Tibial artery (tissue), 4 donors: Measurements from ENCODE around the gene POMGNT1.

Experiments
- DNase-seq, 2 donors: peaks; one replicate each; pipeline ENCODE4 v3.0.0-alpha.2; 2019
- H3K27ac ChIP-seq, 2 donors: fragments of 200-600 bp; sonication (generic) in 1 of 2; 1 replicate in 1 of 2; 2 replicates in 1 of 2; pipeline ENCODE4 v1.5.1; 2018 to 2019; ENCODE audit warnings: mild to moderate bottlenecking in 1 of 2
- H3K27me3 ChIP-seq, 2 donors: fragments of 200-600 bp; sonication (generic) in 1 of 2; one replicate each; pipeline versions ENCODE4 v1.5.1 to v1.6.0; 2016 to 2019
- H3K36me3 ChIP-seq, 3 donors: fragments of 200-600 bp; sonication (generic) in 2 of 3; one replicate each; pipeline ENCODE4 v1.5.1; 2016 to 2019; ENCODE audit warnings: mild to moderate bottlenecking in 2 of 3
- H3K4me1 ChIP-seq, 4 donors: fragments of 200-600 bp; sonication (generic) in 2 of 4; 1 replicate in 3 of 4; 2 replicates in 1 of 4; pipeline ENCODE4 v1.5.1; 2016 to 2019
- H3K4me3 ChIP-seq, 2 donors: fragments of 200-600 bp; sonication (generic) in 1 of 2; 1 replicate in 1 of 2; 2 replicates in 1 of 2; pipeline ENCODE4 v1.5.1; 2018 to 2019; ENCODE audit warnings: mild to moderate bottlenecking in 2 of 2
- H3K9me3 ChIP-seq, 3 donors: fragments of 200-600 bp; sonication (generic) in 1 of 3; one replicate each; pipeline ENCODE4 v1.5.1; 2016 to 2019
- intact Hi-C: fragments of 100-400 bp; cut with DNase I; formaldehyde crosslinking; loops from one replicate; pipeline ENCODE4 v1.15.0; 2023; ENCODE audit warnings: low total_unique reads
- TF ChIP-seq, protein P1 (sequence below), 2 experiments: fragments of 200-600 bp in 1 of 2; fragments of 450-650 bp in 1 of 2; IDR thresholded peaks; one replicate each; pipeline ENCODE4 v1.5.1; 2017 to 2019; ENCODE audit warnings: antibody characterized with exemption in 2 of 2, mild to moderate bottlenecking in 1 of 2, moderate library complexity in 1 of 2

POMGNT1 gene

DNA sequence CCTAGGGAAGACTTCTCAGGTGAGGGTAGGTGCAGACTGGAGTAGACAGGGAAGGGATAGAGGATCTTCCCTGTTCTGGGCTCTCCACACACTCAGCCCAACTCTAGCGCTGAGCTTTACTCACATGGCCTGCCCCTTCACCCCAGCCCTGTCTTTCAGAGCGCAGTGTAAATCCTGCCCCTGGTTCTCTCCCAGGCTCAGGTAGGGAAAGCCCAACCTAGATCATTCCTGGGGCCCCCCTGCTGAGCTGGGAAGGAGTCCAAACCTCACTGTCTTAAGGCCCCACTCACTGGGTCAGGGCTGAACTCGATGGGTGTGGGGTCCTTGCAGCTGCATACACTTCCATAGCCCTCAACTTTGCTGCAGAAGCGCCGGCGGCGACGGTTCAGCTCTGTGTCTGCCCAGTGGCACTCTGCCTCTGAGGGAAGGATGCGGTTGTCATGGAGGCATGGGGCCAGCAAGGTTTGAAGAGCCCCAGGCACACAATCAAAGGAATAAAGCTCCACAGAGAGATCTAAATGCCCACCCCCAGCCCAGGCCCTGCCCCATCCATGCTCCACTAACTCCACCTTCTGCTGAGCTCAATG is 4.2 kb downstream of the POMGNT1 start:
- no peak overlapping the region for H3K27ac ChIP-seq
- no peaks in the 10 kb centered on the region for H3K9me3 ChIP-seq
- TF ChIP-seq, protein P1, sequence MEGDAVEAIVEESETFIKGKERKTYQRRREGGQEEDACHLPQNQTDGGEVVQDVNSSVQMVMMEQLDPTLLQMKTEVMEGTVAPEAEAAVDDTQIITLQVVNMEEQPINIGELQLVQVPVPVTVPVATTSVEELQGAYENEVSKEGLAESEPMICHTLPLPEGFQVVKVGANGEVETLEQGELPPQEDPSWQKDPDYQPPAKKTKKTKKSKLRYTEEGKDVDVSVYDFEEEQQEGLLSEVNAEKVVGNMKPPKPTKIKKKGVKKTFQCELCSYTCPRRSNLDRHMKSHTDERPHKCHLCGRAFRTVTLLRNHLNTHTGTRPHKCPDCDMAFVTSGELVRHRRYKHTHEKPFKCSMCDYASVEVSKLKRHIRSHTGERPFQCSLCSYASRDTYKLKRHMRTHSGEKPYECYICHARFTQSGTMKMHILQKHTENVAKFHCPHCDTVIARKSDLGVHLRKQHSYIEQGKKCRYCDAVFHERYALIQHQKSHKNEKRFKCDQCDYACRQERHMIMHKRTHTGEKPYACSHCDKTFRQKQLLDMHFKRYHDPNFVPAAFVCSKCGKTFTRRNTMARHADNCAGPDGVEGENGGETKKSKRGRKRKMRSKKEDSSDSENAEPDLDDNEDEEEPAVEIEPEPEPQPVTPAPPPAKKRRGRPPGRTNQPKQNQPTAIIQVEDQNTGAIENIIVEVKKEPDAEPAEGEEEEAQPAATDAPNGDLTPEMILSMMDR (IDR thresholded peaks at IDR 0.05), result no peak
- H3K4me3 ChIP-seq, result no peak overlapping the region
- DNase-seq, result no peak
- intact Hi-C loops, result no loop called here
- H3K36me3 ChIP-seq, result peaks cover 21 to 77% (median 51%) of the 10 kb centered on the region in 3 donors
- peaks cover 0 to 32% (median 23%) of the 10 kb centered on the region in 4 donors for H3K4me1 ChIP-seq
- no peaks in the 10 kb centered on the region for H3K27me3 ChIP-seq

DNA sequence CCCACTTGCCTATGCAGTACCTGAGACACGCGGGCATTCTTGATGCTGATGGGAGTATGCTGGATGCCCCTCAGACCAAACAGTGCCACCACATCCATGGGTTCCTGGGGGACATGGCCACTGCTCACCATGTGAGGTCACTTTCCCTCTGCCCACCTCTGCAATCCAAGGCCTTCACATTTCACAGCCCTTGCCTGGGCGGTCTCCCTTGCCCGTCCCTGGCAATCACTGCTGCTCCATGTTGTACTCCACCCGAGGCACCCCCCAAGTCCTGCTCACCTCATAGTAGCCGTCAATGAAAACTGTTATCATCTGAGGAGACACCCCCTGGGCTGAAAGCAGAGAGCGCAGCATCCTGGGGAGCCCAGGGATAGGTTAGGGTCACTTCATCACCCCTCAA is 4.9 kb downstream of the POMGNT1 start:
- intact Hi-C loops, result no loop called here
- Histone ChIP-seq H3K27me3 (no peaks in the 10 kb centered on the region), H3K36me3 (peaks cover 22 to 85% (median 51%) of the 10 kb centered on the region in 3 donors), H3K4me3 (no peak overlapping the region), H3K9me3 (no peaks in the 10 kb centered on the region), H3K4me1 (peaks cover 0 to 26% (median 18%) of the 10 kb centered on the region in 4 donors), H3K27ac (no peak overlapping the region)
- TF ChIP-seq, protein P1 (IDR thresholded peaks at IDR 0.05), result no peak
- no peak for DNase-seq

DNA sequence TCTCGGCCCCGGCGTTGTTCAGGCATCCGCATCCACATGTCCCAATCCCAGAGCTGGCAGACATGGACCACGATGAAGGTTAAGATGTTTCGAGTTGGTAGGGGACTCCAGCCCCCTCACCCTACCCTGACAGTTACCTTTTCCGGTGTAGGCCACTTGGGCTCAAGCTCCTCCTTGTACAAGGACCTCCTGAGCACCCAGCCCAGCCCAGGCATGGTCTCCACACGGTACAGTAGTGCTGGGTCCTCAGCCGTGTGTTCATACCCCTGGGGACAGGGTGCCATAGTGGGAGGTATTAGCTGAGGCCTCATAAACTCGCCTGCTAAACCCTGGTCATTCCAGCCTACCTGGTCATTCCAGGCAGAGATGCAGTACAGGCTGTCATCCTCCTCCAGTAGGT is 6.1 kb downstream of the POMGNT1 start:
- DNase-seq, result no peak
- TF ChIP-seq, protein P1 (IDR thresholded peaks at IDR 0.05), result no peak
- H3K27ac ChIP-seq, result no peak overlapping the region
- H3K4me1 ChIP-seq, result peaks cover 0 to 19% (median 12%) of the 10 kb centered on the region in 4 donors
- intact Hi-C loops, result no loop called here
- peaks cover 22 to 96% (median 57%) of the 10 kb centered on the region in 3 donors for H3K36me3 ChIP-seq
- H3K27me3 ChIP-seq, result no peaks in the 10 kb centered on the region
- no peak overlapping the region for H3K4me3 ChIP-seq
- H3K9me3 ChIP-seq, result no peaks in the 10 kb centered on the region

- Histone ChIP-seq H3K4me3 (no peak overlapping the region), H3K27me3 (no peaks in the 10 kb centered on the region), H3K4me1 (peaks cover 0 to 10% (median 4%) of the 10 kb centered on the region in 4 donors), H3K27ac (peak overlapping the region in 1 of 2 donors; percentile 41), H3K36me3 (peaks cover 22 to 94% (median 55%) of the 10 kb centered on the region in 3 donors), H3K9me3 (no peaks in the 10 kb centered on the region)
- TF ChIP-seq, protein P1 (IDR thresholded peaks at IDR 0.05), result no peak
- intact Hi-C loops, result no loop called here
- DNase-seq, result no peak
These were observed 7.1 kb downstream of the POMGNT1 start for GRCh38 chr1:46191033-46191701.

- peak overlapping the region in 1 of 2 donors; percentile 41 for H3K27ac ChIP-seq
- no peak overlapping the region for H3K4me3 ChIP-seq
- peaks cover 22 to 88% (median 49%) of the 10 kb centered on the region in 3 donors for H3K36me3 ChIP-seq
- DNase-seq, result no peak
- peaks cover 0 to 7% (median 3%) of the 10 kb centered on the region in 4 donors for H3K4me1 ChIP-seq
- H3K9me3 ChIP-seq, result no peaks in the 10 kb centered on the region
- H3K27me3 ChIP-seq, result no peaks in the 10 kb centered on the region
- intact Hi-C loops, result no loop called here
- TF ChIP-seq, protein P1 (IDR thresholded peaks at IDR 0.05), result no peak
These were observed 7.7 kb downstream of the POMGNT1 start for GRCh38 chr1:46190539-46190938.
